GM13976 (cell line): ENCODE results near the gene FNDC11.

Experiments used
- DNase-seq: peaks from one replicate; pipeline ENCODE4 v3.0.0; 2012; ENCODE audit warnings: low spot score
- in situ Hi-C: fragments of 300-500 bp; cut with MboI; formaldehyde crosslinking; loops from one replicate; pipeline ENCODE4 v1.12.0; 2022; ENCODE audit warnings: low sequenced_read_pairs, mixed read lengths, inconsistent platforms; ENCODE audit not compliant: unreplicated experiment
- TF ChIP-seq, protein P1 (sequence below): IDR thresholded peaks from 2 replicates; pipeline ENCODE4 v1.5.1; 2012; ENCODE audit warnings: borderline replicate concordance, mild to moderate bottlenecking; ENCODE audit not compliant: insufficient read depth; ENCODE audit errors: extremely low read depth, missing control alignments, control extremely low read depth

FNDC11 gene

DNA sequence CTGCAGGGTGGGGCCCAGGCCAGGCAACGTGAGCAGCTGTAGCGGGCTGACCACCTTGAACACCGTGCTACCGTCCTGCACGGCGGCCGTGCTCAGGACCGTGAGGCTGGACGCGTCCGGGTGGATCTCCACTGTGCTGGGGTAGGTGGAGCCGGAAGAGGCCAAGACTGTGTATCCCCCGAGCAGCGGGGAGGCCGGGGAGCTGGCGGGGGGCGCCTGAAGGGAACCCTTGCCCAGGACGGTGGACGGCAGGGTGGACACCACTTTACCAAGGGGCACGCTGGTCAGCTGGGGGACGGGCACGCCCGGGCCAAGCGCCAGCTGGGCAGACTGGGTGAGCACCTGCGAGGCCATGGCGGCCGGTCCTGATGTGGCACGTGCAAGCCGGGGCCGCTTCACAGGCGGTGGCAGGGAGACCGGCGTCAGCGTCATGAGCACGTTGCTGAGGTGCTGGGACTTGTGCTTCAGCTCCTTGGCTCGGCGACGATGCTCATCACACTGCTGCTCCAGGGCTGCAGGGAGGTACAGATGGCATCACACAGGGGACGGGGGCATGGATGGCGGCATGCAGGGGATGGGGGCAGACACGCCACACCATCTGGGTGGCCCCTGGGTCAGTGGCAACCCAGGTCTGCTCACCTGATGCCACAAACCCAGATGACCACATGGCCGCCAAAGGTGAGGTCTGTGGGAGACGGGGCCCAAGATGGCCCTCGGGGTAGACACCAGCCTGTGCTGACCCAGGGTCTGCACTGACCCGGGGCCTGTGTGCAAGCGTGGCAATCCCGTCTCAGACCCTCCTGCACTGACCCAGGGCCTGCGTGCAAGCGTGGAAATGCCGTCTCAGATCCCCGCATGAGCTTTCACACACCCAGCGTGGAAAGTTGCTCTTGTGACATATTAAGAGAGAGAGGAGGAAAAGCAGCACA lies 36.5 kb downstream of the FNDC11 start:
- no peak for DNase-seq
- TF ChIP-seq, protein P1, sequence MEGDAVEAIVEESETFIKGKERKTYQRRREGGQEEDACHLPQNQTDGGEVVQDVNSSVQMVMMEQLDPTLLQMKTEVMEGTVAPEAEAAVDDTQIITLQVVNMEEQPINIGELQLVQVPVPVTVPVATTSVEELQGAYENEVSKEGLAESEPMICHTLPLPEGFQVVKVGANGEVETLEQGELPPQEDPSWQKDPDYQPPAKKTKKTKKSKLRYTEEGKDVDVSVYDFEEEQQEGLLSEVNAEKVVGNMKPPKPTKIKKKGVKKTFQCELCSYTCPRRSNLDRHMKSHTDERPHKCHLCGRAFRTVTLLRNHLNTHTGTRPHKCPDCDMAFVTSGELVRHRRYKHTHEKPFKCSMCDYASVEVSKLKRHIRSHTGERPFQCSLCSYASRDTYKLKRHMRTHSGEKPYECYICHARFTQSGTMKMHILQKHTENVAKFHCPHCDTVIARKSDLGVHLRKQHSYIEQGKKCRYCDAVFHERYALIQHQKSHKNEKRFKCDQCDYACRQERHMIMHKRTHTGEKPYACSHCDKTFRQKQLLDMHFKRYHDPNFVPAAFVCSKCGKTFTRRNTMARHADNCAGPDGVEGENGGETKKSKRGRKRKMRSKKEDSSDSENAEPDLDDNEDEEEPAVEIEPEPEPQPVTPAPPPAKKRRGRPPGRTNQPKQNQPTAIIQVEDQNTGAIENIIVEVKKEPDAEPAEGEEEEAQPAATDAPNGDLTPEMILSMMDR, result no peak
- in situ Hi-C loops, result no loop called here

- DNase-seq, result no peak
- in situ Hi-C loops, result no loop called here
- TF ChIP-seq, protein P1, result no peak
Measured at GRCh38 chr20:63591147-63591533, 37.2 kb downstream of the FNDC11 start.

DNA sequence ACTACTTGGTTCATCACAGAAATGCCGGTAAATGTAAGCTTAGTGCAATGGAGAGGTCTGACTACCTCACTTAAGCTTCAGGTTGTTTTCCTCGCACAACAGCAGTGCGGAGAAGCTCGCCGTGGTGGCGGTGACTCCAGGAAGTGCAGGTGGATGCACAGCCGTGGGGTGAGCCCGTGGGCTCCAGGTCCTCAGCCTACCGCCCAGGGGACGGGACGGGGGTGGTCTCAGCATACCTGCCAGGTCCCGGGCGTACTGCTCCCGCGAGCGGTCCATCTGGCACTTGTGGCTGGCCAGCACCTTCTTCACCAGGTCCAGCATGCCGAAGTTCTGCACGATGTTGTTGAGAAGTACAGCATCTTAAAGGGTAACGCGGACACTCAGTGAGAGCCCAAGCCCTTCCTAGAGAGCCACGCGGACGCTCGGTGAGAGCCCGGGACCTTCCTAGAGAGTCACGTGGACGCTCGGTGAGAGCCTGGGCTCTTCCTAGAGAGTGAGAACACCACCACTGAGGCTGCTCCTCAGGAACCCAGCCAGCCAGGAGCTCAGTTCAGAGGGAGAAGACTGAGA lies 37.9 kb downstream of the FNDC11 start:
- TF ChIP-seq, protein P1, result no peak
- no peak for DNase-seq
- in situ Hi-C loops, result no loop called here

DNA sequence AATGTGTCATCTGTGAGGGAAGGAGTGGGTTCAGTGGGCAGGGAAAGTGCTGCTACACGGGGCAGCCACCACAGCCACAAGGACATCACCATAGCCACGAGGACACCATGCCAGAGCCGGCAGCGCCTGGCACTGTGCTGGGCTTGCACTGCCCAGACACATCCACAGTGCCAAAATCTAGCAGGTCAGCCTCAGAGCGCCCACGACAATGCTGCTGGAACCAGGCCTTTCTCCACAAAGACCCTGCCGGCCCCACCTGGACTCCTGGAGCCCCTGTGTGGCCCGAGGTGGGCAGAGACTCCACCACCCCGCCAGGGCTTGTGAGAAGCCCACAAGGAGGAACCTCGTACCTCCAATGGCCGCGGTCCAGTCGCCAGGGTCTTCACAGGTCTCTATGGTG lies 38.7 kb downstream of the FNDC11 start:
- TF ChIP-seq, protein P1, result no peak
- in situ Hi-C loops, result no loop called here

GRCh38 chr20:63594043-63594561 lies 40.1 kb downstream of the FNDC11 start:
- no peak for DNase-seq
- TF ChIP-seq, protein P1, result no peak
- in situ Hi-C loops, result no loop called here

More for the DNA sequence above, 38.7 kb downstream of the FNDC11 start:
- DNase-seq, result no peak

GRCh38 chr20:63595416-63596127 lies 41.6 kb downstream of the FNDC11 start:
- in situ Hi-C loops, result no loop called here
- no peak for DNase-seq
- TF ChIP-seq, protein P1, result no peak
